ENCODE results near the gene MAGEF1.

MAGEF1 gene

GRCh38 chr3:184677344-184678316, 34.2 kb downstream of the MAGEF1 start:
- H3K27ac ChIP-seq: no peak overlapping the region
- no peak for DNase-seq (ENCODE audit: low spot score)
- ChIA-PET POLR2A (ENCODE audit: low non-redundant PET) (no interaction called here), CTCF (no interaction called here)
- no peak for TF ChIP-seq CTCF (conservative IDR thresholded peaks at IDR 0.05; ENCODE audit: low read depth)

- ChIA-PET CTCF (no interaction called here), POLR2A (ENCODE audit: low non-redundant PET) (no interaction called here)
- no peak for TF ChIP-seq CTCF (conservative IDR thresholded peaks at IDR 0.05; ENCODE audit: low read depth)
- DNase-seq (ENCODE audit: low spot score): no peak
- no peak overlapping the region for H3K27ac ChIP-seq
Observed at GRCh38 chr3:184676927-184677326, 34.9 kb downstream of the MAGEF1 start.

GRCh38 chr3:184674626-184675025, 37.2 kb downstream of the MAGEF1 start:
- POLR2A ChIA-PET (ENCODE audit: low non-redundant PET): no interaction called here
- CTCF ChIA-PET: no interaction called here
- no peak for DNase-seq (ENCODE audit: low spot score)
- no peak overlapping the region for H3K27ac ChIP-seq
- no peak for TF ChIP-seq CTCF (conservative IDR thresholded peaks at IDR 0.05; ENCODE audit: low read depth)

GRCh38 chr3:184672977-184673870, 38.6 kb downstream of the MAGEF1 start:
- CTCF ChIA-PET: interaction anchor here (1.5 kb wide), 1 partner anchor 112 kb away, joined by 3 read pairs; the partner anchor contains the start of gene EPHB3
- POLR2A ChIA-PET (ENCODE audit: low non-redundant PET): no interaction called here

GRCh38 chr3:184672335-184672734, 39.5 kb downstream of the MAGEF1 start:
- CTCF ChIA-PET: interaction anchor here (1.5 kb wide), 1 partner anchor 111 kb away, joined by 3 read pairs; the partner anchor contains the start of gene EPHB3
- POLR2A ChIA-PET (ENCODE audit: low non-redundant PET): no interaction called here
- DNase-seq (ENCODE audit: low spot score): no peak

More at GRCh38 chr3:184672977-184673870, 38.6 kb downstream of the MAGEF1 start:
- no peak for TF ChIP-seq CTCF (conservative IDR thresholded peaks at IDR 0.05; ENCODE audit: low read depth)
- DNase-seq (ENCODE audit: low spot score): no peak
- H3K27ac ChIP-seq: no peak overlapping the region

More at GRCh38 chr3:184672335-184672734, 39.5 kb downstream of the MAGEF1 start:
- TF ChIP-seq CTCF (conservative IDR thresholded peaks at IDR 0.05; ENCODE audit: low read depth): no peak
- no peak overlapping the region for H3K27ac ChIP-seq
